Measurements from ENCODE around the gene POLN. TPM values are rescaled to one million over a fixed set of nuclear protein-coding genes. Genes with fewer than 3 reads are reported as not detected.

POLN gene
- total and polyA plus RNA-seq, 2 experiments from 2014 or later: 1.8 to 4.0 TPM

- Histone ChIP-seq H3K79me2 (replicated peaks; ENCODE audit: insufficient read depth) (no peaks in the 10 kb centered on the region), H3K4me1 (ENCODE audit: insufficient read depth) (no peaks in the 10 kb centered on the region), H4K20me1 (replicated peaks; ENCODE audit: insufficient read depth) (no peaks in the 10 kb centered on the region), H3K36me3 (ENCODE audit: insufficient read depth) (no peaks in the 10 kb centered on the region), H3K27me3 (ENCODE audit: insufficient read depth) (no peaks in the 10 kb centered on the region), H3K4me2 (no peak overlapping the region), H3K4me3 (no peak overlapping the region), H3F3A (replicated peaks; ENCODE audit: low read depth) (no peaks in the 10 kb centered on the region), H2AFZ (no peak overlapping the region), H3K27ac (ENCODE audit: low read depth) (no peak overlapping the region), H3K9me2 (ENCODE audit: insufficient read depth) (no peaks in the 10 kb centered on the region)
- TF ChIP-seq CREB1 (CRISPR knock-in tag; IDR thresholded peaks at IDR 0.05; ENCODE audit: low read depth): no peak
- TF ChIP-seq STAT1 (IDR thresholded peaks at IDR 0.05; ENCODE audit: unreplicated experiment): no peak
- TF ChIP-seq EZH2phosphoT487 (IDR thresholded peaks at IDR 0.05; ENCODE audit: unreplicated experiment): no peak
- TF ChIP-seq, protein P1, sequence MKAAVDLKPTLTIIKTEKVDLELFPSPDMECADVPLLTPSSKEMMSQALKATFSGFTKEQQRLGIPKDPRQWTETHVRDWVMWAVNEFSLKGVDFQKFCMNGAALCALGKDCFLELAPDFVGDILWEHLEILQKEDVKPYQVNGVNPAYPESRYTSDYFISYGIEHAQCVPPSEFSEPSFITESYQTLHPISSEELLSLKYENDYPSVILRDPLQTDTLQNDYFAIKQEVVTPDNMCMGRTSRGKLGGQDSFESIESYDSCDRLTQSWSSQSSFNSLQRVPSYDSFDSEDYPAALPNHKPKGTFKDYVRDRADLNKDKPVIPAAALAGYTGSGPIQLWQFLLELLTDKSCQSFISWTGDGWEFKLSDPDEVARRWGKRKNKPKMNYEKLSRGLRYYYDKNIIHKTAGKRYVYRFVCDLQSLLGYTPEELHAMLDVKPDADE (IDR thresholded peaks at IDR 0.05): no peak
- TF ChIP-seq ZNF114 (CRISPR knock-in tag; IDR thresholded peaks at IDR 0.05): no peak
- no peak for TF ChIP-seq JUNB (IDR thresholded peaks at IDR 0.05; ENCODE audit: unreplicated experiment)
- no peak for TF ChIP-seq POLR2AphosphoS5 (IDR thresholded peaks at IDR 0.05; ENCODE audit: low read depth)
- TF ChIP-seq, protein P2, sequence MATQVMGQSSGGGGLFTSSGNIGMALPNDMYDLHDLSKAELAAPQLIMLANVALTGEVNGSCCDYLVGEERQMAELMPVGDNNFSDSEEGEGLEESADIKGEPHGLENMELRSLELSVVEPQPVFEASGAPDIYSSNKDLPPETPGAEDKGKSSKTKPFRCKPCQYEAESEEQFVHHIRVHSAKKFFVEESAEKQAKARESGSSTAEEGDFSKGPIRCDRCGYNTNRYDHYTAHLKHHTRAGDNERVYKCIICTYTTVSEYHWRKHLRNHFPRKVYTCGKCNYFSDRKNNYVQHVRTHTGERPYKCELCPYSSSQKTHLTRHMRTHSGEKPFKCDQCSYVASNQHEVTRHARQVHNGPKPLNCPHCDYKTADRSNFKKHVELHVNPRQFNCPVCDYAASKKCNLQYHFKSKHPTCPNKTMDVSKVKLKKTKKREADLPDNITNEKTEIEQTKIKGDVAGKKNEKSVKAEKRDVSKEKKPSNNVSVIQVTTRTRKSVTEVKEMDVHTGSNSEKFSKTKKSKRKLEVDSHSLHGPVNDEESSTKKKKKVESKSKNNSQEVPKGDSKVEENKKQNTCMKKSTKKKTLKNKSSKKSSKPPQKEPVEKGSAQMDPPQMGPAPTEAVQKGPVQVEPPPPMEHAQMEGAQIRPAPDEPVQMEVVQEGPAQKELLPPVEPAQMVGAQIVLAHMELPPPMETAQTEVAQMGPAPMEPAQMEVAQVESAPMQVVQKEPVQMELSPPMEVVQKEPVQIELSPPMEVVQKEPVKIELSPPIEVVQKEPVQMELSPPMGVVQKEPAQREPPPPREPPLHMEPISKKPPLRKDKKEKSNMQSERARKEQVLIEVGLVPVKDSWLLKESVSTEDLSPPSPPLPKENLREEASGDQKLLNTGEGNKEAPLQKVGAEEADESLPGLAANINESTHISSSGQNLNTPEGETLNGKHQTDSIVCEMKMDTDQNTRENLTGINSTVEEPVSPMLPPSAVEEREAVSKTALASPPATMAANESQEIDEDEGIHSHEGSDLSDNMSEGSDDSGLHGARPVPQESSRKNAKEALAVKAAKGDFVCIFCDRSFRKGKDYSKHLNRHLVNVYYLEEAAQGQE (IDR thresholded peaks at IDR 0.05; ENCODE audit: unreplicated experiment): no peak
- TF ChIP-seq CTCF (conservative IDR thresholded peaks at IDR 0.05; ENCODE audit: low read depth in 2 of 2): no peak
- no peak for TF ChIP-seq NANOG (IDR thresholded peaks at IDR 0.05; ENCODE audit: borderline replicate concordance)
- TF ChIP-seq ZNF331 (CRISPR knock-in tag; IDR thresholded peaks at IDR 0.05; ENCODE audit: low read depth): no peak
- TF ChIP-seq EZH2 (IDR thresholded peaks at IDR 0.05; ENCODE audit: low read depth, unreplicated experiment): no peak
- TF ChIP-seq, protein P3, sequence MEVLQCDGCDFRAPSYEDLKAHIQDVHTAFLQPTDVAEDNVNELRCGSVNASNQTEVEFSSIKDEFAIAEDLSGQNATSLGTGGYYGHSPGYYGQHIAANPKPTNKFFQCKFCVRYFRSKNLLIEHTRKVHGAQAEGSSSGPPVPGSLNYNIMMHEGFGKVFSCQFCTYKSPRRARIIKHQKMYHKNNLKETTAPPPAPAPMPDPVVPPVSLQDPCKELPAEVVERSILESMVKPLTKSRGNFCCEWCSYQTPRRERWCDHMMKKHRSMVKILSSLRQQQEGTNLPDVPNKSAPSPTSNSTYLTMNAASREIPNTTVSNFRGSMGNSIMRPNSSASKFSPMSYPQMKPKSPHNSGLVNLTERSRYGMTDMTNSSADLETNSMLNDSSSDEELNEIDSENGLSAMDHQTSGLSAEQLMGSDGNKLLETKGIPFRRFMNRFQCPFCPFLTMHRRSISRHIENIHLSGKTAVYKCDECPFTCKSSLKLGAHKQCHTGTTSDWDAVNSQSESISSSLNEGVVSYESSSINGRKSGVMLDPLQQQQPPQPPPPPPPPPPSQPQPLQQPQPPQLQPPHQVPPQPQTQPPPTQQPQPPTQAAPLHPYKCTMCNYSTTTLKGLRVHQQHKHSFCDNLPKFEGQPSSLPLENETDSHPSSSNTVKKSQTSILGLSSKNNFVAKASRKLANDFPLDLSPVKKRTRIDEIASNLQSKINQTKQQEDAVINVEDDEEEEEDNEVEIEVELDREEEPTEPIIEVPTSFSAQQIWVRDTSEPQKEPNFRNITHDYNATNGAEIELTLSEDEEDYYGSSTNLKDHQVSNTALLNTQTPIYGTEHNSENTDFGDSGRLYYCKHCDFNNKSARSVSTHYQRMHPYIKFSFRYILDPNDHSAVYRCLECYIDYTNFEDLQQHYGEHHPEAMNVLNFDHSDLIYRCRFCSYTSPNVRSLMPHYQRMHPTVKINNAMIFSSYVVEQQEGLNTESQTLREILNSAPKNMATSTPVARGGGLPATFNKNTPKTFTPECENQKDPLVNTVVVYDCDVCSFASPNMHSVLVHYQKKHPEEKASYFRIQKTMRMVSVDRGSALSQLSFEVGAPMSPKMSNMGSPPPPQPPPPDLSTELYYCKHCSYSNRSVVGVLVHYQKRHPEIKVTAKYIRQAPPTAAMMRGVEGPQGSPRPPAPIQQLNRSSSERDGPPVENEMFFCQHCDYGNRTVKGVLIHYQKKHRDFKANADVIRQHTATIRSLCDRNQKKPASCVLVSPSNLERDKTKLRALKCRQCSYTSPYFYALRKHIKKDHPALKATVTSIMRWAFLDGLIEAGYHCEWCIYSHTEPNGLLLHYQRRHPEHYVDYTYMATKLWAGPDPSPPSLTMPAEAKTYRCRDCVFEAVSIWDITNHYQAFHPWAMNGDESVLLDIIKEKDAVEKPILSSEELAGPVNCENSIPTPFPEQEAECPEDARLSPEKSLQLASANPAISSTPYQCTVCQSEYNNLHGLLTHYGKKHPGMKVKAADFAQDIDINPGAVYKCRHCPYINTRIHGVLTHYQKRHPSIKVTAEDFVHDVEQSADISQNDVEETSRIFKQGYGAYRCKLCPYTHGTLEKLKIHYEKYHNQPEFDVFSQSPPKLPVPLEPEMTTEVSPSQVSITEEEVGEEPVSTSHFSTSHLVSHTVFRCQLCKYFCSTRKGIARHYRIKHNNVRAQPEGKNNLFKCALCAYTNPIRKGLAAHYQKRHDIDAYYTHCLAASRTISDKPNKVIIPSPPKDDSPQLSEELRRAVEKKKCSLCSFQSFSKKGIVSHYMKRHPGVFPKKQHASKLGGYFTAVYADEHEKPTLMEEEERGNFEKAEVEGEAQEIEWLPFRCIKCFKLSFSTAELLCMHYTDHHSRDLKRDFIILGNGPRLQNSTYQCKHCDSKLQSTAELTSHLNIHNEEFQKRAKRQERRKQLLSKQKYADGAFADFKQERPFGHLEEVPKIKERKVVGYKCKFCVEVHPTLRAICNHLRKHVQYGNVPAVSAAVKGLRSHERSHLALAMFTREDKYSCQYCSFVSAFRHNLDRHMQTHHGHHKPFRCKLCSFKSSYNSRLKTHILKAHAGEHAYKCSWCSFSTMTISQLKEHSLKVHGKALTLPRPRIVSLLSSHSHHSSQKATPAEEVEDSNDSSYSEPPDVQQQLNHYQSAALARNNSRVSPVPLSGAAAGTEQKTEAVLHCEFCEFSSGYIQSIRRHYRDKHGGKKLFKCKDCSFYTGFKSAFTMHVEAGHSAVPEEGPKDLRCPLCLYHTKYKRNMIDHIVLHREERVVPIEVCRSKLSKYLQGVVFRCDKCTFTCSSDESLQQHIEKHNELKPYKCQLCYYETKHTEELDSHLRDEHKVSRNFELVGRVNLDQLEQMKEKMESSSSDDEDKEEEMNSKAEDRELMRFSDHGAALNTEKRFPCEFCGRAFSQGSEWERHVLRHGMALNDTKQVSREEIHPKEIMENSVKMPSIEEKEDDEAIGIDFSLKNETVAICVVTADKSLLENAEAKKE (CRISPR knock-in tag; IDR thresholded peaks at IDR 0.05): no peak
- Mint-ChIP-seq H3K36me3 (ENCODE audit: low read depth) (no peaks in the 10 kb centered on the region; the same call in 2 of the 3 replicates), H3K27ac (no peak overlapping the region), H3K4me1 (no peaks in the 10 kb centered on the region; the same call in 2 of the 3 replicates), H3K27me3 (ENCODE audit: insufficient read depth, low read depth, poor library complexity) (peaks cover 10% of the 10 kb centered on the region), H3K4me3 (no peak overlapping the region), H3K9me3 (no peaks in the 10 kb centered on the region)
- ATAC-seq (no peak), DNase-seq (ENCODE audit: low spot score) (no peak)
Observed at GRCh38 chr4:2082627-2083026, 159.3 kb downstream of the POLN start.
